WTC11 (cell line): Measurements from ENCODE around the gene SLC45A1. TPM values are rescaled to one million over a fixed set of nuclear protein-coding genes. Genes with fewer than 3 reads are reported as not detected.

Experiments
- AR ChIP-seq: fragments of 250-450 bp; sonication (Bioruptor Pico); IDR thresholded peaks from 2 replicates; pipeline ENCODE4 v1.9.0; 2021; ENCODE audit warnings: mild to moderate bottlenecking
- CTCF ChIP-seq: fragments of 200-600 bp; IDR thresholded peaks from 2 replicates; pipeline ENCODE4 v1.8.0; 2022; ENCODE audit warnings: antibody characterized with exemption
- NFE2L1 ChIP-seq: sonication (generic); formaldehyde crosslinking; IDR thresholded peaks from 2 replicates; pipeline ENCODE4 v1.8.1; 2023; ENCODE audit warnings: missing genetic modification reagents
- USF2 ChIP-seq: sonication (generic); formaldehyde crosslinking; IDR thresholded peaks from 2 replicates; pipeline ENCODE4 v1.8.1; 2023; ENCODE audit warnings: mild to moderate bottlenecking, missing genetic modification reagents, moderate library complexity
- ZMAT4 ChIP-seq: fragments of 250-450 bp; sonication (Bioruptor Pico); IDR thresholded peaks from 2 replicates; pipeline ENCODE4 v1.9.0; 2021; ENCODE audit warnings: mild to moderate bottlenecking
- ZNF219 ChIP-seq: sonication (generic); formaldehyde crosslinking; IDR thresholded peaks from 2 replicates; pipeline ENCODE4 v1.8.0; 2023; ENCODE audit warnings: missing genetic modification reagents, mild to moderate bottlenecking, borderline replicate concordance
- ZNF317 ChIP-seq: sonication (generic); formaldehyde crosslinking; IDR thresholded peaks from 2 replicates; pipeline ENCODE4 v1.8.1; 2023; ENCODE audit warnings: low read depth, mild to moderate bottlenecking, moderate library complexity, missing genetic modification reagents, borderline replicate concordance
- ZNF671 ChIP-seq: fragments of 250-450 bp; sonication (Bioruptor Pico); IDR thresholded peaks from 2 replicates; pipeline ENCODE4 v1.8.0; 2021; ENCODE audit warnings: mild to moderate bottlenecking
- ZSCAN18 ChIP-seq: fragments of 250-450 bp; sonication (Bioruptor Pico); IDR thresholded peaks from 2 replicates; pipeline ENCODE4 v2.1.2; 2022; ENCODE audit warnings: mild to moderate bottlenecking, moderate library complexity
- total RNA-seq: library from RNA; stranded (reverse); gene quantifications from 3 replicates; pipeline ENCODE4 v1.2.3, GENCODE V29; 2021

SLC45A1 gene
- total RNA-seq, 1 experiment from 2014 or later: 2.3 TPM

- TF ChIP-seq AR (CRISPR knock-in tag) (no peak), ZMAT4 (CRISPR knock-in tag) (no peak), ZNF317 (CRISPR knock-in tag) (no peak), NFE2L1 (no peak), USF2 (CRISPR knock-in tag) (no peak), CTCF (no peak), ZSCAN18 (CRISPR knock-in tag) (no peak), ZNF219 (no peak), ZNF671 (CRISPR knock-in tag) (no peak)
- TF ChIP-seq, all 79 proteins: peak for 0
Measured at GRCh38 chr1:8392522-8392921, 74.6 kb downstream of the SLC45A1 start (continued).
